ENCODE results near the gene GATAD2B.
A peak's percentile ranks its signal among the peaks of the same experiment; 100 is the strongest.

The GATAD2B gene

GRCh38 chr1:153774026-153774595 lies 148.7 kb downstream of the GATAD2B start:
- TF ChIP-seq CTCF (IDR thresholded peaks at IDR 0.05; ENCODE audit: low read depth, low read length), result no peak
- H3K4me3 ChIP-seq (ENCODE audit: low read depth, low read length), result no peak overlapping the region

GRCh38 chr1:153773096-153773921 lies 149.5 kb downstream of the GATAD2B start:
- TF ChIP-seq CTCF (IDR thresholded peaks at IDR 0.05; ENCODE audit: low read depth, low read length), result no peak
- H3K4me3 ChIP-seq (ENCODE audit: low read depth, low read length), result no peak overlapping the region

DNA sequence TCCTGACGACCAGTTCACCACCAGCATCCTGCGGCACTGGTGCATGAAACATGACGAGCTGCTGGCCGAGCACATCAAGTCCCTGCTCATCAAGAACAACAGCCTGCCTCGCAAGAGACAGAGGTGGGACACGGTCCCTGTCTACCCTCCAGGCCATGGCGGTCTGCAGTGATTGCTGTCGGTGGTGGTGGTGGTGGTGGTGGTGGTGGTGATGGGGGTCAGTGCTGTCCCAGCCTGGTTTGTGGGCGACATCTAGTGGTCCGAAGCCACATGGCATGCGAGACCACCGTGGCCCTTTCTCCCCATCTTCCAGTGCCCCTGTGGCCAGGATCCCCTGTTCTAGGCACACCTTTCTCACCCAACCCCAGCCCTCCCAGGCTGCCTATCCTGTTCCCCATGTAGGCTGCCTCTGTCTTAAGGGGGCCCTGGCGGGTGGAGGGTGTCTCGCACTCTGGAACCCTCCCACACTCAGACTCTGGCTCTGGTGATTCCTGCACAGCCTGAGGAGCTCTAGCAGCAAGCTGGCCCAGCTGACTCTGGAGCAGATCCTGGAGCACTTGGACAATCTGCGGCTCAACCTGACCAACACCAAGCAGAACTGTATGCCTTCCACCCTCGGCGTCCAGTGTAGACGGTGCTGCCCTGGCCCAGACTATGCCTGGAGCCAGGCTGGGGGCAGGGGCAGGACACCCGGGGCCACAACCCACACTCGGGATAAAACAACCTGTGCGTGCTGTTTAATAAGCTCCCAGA lies 150.8 kb downstream of the GATAD2B start:
- TF ChIP-seq CTCF (IDR thresholded peaks at IDR 0.05; ENCODE audit: low read depth, low read length), result peak; percentile 31; the same call in 1 of the 2 replicates
- no peak overlapping the region for H3K4me3 ChIP-seq (ENCODE audit: low read depth, low read length)

DNA sequence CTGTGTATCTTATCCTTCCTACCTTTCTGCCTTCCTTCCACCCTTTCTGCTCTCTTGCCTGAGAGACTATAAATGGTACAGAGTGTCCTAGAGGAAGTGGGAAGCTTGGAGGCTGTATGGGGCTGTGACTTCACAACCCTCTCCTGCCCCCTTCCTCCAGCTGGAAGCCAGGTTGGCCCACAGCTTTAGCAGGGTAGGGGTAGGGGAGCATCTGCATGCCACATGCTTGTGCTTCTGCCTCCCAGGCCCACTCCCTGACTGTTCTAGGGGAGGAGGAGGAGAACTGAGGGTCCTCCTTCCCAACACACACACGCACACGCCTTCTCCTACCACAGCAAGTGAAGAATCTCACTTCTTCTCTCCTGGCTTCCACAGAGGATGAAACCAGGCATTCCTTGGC lies 151.5 kb downstream of the GATAD2B start:
- TF ChIP-seq CTCF (IDR thresholded peaks at IDR 0.05; ENCODE audit: low read depth, low read length), result no peak
- no peak overlapping the region for H3K4me3 ChIP-seq (ENCODE audit: low read depth, low read length)

- TF ChIP-seq CTCF (IDR thresholded peaks at IDR 0.05; ENCODE audit: low read depth, low read length), result no peak
- H3K4me3 ChIP-seq (ENCODE audit: low read depth, low read length), result no peak overlapping the region
Observed at GRCh38 chr1:153770797-153771196, 152.0 kb downstream of the GATAD2B start.

GRCh38 chr1:153769221-153769620 lies 153.6 kb downstream of the GATAD2B start:
- H3K4me3 ChIP-seq (ENCODE audit: low read depth, low read length), result no peak overlapping the region
- no peak for TF ChIP-seq CTCF (IDR thresholded peaks at IDR 0.05; ENCODE audit: low read depth, low read length)

Data from WI38 (cell line).